Inferior parietal cortex (tissue), 1 donor: ENCODE data around the gene SIL1.
"Not testable (repeated sequence)": the region's sequence is repeated elsewhere in the genome, so short reads cannot be mapped to it uniquely, and the experiment has no call there.

Source experiments
- DNase-seq: peaks from one replicate; pipeline ENCODE4 v3.0.0-alpha.2; 2016; ENCODE audit errors: extremely low spot score

Gene SIL1

DNA sequence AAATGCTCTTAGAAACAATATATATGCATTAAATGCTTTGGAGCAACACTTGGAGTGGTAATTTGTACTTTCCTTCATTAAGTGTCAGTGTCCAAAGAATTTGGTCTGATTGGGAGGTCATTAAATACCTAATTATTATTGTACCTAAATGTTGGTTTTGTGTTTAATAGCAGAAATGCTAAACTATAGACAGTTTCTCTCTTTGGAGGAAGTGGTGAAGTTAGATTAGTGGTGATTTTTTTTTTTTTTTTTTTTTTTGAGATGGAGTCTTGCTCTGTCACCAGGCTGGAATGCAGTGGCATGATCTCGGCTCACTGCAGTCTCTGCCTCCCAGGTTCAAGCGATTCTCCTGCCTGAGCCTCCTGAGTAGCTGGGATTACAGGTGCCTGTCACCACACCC lies 276.8 kb downstream of the SIL1 start:
- not testable (repeated sequence) for DNase-seq

DNA sequence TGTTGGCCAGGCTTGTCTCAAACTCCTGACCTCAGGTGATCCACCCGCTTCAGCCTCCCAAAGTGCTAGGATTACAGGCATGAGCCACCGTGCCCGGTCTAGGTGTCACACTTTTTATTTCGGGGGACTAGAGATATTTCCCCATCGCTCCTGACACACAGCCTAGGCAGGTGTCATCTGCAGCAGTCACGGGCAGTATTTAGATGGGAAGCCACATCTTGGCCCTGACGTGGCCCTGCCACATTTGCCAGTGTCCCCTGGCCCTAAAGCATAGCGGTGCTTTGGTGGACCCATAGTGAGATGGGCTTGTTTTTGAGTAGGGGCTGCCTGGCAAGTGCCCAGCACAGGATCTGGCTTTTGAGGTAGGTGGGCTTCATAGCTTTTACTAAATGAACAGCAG lies 278.0 kb downstream of the SIL1 start:
- DNase-seq, result no peak

DNA sequence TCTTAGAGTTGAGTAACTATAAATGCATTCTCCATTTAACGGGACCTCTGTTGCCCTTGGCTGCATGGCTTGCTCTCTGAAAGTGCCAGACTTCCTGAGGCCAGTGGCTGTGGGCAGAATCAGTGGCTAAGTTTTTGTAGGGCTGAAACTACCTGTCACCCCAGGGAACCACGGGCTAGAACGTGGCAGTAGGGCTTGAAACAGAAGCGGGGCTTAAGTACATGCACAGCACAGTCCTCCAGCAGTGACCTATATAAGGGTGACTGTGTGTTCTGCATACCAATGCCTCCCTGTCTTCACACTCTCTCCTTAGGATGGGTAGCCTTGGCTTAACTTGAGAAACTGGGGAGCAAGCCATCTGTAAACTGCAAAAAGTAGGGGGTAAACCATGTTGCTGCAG lies 279.5 kb downstream of the SIL1 start:
- DNase-seq, result peak; percentile 28

DNA sequence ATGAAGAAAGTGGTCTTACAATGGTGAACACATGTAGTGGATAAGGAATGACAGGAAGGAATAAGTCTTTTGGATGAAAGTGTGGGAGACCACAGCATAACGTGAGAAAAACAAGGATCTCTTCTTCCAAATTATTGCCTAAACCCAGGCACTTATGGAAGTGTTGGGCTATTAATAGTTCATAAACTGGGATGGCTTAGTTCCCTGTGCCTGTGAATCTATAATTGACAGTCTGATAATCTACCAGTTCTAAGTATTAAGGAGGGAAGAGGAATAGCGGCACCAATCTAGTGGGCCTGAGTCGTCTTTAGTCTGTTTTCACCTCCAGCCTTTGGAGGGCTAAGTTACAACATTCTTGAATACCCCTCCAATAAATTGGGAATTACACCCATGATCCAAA lies 283.8 kb downstream of the SIL1 start:
- no peak for DNase-seq

DNA sequence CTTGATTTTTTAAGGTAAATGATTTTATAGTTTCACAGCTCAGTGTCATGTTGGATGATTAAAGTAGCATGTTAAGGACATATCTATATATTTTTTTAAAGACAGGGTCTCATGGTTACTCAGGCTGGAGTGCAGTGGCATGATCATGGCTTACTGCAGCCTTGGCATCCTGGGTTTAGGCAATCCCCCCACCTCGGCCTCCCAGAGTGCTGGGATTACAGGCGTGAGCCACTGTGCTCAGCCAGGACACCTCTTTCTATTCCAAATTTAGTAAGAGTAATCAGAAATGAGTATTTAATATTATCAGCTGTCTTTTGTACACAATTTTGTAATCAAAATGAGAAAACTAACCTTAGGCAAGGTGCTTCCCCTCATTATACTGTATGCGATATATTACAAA lies 284.4 kb downstream of the SIL1 start:
- no peak for DNase-seq

DNA sequence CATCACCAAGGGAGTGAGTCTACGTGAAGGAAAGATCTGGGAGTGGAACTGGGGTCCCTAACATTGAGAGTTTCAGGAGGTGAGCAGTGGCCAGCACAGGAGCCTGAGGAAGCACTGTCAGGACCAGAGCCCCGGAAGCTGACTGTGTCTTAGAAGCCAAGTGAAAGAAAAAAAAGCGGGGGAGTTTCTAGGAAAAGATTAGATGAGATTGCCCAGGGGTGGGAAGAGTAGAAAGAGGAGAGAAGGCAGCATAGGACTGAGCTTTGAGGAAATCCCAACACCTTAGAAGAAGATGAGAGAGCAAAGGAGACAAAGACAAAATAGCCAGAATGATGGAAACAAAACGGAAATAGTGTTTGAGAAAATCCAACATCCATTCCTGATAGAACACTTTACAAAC lies 286.1 kb downstream of the SIL1 start:
- DNase-seq, result no peak

DNA sequence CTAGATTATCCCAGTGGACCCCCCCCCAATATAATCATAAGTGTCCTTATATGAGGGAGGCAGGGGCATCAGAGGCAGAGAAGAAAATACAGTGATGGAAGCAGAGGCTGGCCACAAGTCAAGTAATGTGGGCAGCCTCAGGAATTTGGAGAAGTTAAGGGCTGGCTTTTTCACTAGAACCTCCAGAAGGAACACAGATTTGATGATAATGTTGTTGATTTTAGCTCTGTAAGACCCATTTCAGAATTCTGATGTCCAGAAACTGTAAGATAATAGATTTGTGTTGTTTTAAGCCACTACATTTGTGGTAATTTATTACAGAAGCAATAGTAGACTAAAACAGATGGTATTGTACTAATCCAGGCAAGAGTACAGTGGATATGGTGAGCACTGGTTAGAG lies 286.7 kb downstream of the SIL1 start:
- no peak for DNase-seq

DNA sequence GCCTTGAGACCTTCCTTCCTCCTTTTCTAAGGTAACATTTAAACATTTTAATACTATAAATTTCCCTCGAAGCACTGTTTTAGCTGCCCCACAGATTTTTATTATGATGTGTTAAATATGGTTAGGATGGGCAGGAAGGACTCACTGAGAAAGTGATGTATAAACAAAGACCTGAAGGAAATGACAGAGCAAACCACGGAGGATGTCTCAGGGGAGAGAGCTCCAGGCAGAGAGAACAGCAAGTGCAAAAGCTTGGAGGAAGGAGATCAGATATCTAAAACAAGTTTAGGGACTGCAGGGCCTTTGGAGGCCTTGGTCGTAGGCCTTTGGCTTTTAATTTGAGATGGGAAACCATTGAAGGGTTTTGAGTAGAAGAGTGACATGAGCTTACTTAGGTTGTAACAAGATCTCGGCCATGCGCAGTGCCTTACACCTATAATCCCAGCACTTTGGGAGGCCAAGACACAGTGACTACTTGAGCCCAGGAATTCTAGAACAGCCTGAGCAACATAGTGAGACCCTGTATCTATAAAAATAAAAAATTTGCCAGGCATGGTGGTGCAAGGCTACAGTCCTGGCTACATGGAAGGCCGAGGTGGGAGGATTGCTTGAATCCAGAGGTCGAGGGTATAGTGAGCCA lies 287.5 kb downstream of the SIL1 start:
- DNase-seq, result no peak

DNA sequence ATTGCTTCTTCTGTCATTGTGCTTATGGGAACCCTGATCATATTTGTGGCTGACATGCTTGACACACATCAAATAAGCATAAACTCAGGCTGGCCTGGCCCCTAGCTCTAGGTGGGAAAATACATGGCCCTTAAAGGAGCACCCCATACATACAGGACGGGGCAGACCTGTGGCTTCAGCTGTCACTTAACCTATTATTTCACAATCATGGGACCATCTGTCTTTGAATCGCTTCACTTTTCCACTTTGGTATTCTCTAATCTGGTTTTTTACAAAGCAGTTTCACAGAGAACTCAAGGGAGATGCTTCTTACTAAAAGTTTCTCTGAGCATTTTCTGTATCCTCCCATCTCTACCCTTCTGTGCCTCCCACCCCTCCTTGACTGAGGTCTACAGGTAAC lies 288.4 kb downstream of the SIL1 start:
- DNase-seq, result no peak

DNA sequence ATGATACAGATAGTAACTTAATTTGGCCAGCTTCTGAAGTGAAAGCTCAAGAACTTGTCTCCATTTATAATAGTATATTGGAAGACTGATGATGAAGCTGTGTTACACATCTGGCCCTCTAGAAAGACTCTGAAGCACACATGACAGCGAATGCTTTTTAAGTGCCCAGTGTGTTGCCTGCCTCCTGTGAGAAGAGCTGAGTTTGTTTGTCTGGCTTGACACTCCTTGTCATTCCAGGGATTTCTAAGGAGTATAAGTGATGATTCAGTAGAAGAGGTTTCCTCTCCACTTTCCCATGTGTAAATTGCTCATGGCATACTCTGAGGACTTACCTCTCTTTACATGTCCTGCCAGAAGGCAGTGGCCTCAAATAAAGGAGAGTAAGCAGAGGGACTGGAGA lies 292.6 kb downstream of the SIL1 start:
- DNase-seq, result no peak

DNA sequence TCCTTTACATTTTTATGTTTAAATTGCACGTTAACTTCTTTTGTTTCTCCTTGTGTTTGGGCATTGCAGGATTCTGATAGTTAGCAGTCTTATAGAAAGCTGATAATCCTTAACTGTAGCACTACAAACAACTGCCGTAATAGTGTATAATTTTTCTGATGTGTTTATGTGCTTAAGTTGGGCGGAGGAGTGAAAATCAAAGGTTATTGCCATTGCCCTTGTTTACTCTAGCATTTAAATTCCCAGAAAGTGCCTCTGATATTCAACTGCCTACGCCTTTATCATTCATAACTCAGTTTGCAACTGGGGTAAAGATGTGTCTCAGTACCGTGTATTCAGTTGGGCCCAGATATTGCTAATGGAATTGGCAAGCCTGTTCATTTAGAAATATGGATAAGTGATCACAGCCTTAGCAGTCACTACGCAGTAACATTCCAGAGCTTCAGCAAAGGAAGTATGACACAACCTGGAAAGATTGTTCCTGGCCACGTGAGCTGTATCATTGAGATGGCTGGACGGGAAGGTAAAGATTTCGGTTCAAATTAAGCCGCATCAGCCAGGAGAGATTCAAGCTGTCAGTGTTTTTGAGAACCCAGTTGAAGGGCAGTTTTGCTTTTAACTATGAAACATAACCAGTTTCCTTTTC lies 294.9 kb downstream of the SIL1 start:
- no peak for DNase-seq

DNA sequence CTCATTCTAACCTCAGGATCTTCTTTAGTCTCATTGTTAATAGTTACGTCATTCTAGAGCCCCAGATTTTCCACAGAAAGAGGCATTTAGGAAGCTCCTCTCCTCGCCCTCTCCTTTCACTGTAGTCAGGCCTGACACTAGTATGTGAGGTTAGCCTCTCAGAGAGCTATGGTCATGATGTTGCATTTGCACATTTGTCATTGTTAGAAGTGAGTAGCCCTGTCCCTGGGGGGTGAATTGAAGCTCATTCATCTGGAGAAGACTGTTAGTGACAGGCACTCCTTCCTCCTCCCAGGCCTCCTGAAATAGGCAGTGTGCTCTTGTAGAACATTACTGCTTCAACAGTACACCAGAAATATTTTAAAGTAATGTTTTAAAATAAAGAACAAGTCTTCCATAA lies 296.5 kb downstream of the SIL1 start:
- DNase-seq, result peak; percentile 22

DNA sequence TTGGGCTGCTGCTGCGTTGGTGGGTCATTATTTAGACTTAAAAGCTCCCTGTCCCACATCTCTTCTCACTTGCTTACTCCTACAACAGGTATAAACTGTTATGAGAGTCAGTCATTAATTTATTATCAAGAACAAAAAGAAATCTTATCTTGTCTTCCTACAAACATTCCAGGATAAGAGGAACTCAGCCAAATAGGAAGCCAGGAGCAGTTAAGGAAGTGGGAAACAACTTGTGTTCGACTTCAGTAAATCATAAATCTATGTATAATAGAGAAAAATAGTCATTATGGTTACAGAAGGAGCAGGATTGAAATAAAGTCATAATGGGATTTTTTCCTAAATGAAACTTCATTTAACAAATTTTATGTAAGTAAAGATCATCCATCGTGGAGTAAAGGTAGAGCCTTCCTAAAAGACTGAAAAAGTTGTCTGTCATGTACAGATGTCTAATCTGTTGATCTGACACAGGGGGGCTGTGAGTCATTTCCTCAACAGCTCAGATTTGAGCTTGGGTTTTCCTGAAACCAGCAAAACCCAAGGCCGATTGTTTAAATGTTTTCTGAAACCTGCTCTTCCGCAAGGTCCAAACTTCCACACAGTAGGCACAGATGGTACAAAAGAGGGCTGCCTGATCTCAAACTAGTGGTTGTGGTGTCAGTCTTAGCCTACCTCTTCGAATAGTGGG lies 297.7 kb downstream of the SIL1 start:
- DNase-seq, result no peak

DNA sequence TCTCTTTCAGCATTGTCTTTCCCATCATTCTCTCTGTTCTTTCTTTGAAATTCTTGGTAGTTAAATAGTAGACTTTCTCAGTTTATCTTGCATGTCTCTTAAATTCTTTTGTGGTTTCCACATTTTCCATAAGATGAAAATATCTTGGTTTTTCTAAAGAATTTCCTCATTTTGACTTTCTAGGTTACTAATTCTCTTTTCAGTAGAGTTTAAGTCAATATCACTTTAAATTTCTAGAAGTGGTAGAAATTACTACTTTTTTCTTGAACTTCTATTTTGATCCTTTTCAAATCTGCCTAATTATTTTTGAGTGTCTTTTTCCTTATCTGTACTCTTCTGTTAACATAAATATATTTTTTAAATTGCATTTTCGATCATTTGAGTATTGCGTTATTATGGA lies 299.4 kb downstream of the SIL1 start:
- no peak for DNase-seq

DNA sequence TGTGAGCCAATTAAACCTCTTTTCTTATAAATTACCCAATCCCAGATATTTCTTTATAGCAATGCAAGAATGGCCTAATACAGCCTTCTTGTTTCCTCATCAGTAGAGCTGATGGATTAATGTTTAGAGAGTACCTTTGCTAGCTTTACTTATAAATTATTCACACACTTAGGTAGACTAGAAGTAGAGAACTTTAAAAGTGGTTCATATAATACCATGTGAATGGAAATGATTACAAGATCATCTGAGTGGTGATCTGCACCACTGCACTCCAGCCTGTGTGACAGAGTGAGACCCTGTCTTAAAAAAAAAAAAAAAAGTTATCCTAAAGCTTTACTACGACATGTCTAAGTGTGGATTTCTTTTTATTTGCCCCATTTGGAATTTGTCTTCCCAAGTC lies 299.9 kb downstream of the SIL1 start:
- no peak for DNase-seq
